Endodermal cell (in vitro differentiated cells): Measurements from ENCODE around the gene SUPT3H. TPM values are rescaled to one million over a fixed set of nuclear protein-coding genes. Genes with fewer than 3 reads are reported as not detected.

Source experiments
- DNase-seq: peaks from one replicate; pipeline ENCODE4 v3.0.0-alpha.2; 2017
- H3K27ac ChIP-seq: 2 replicates; pipeline ENCODE4 v1.5.1; 2013; ENCODE audit warnings: mild to moderate bottlenecking, low read depth, low read length, moderate library complexity
- H3K27me3 ChIP-seq: 2 replicates; pipeline ENCODE4 v1.6.1; 2013; ENCODE audit warnings: mild to moderate bottlenecking, low read length, moderate library complexity; ENCODE audit not compliant: insufficient read depth, control insufficient read depth, poor library complexity, severe bottlenecking
- H3K36me3 ChIP-seq: 2 replicates; pipeline ENCODE4 v1.7.0; 2013; ENCODE audit warnings: mild to moderate bottlenecking, low read length, moderate library complexity; ENCODE audit not compliant: control insufficient read depth, insufficient read depth
- H3K4me1 ChIP-seq: one replicate; pipeline ENCODE4 v1.7.0; 2013; ENCODE audit warnings: low read length; ENCODE audit not compliant: control insufficient read depth, insufficient read depth
- H3K4me3 ChIP-seq: 2 replicates; pipeline ENCODE4 v1.5.1; 2013; ENCODE audit warnings: mild to moderate bottlenecking, low read length, moderate library complexity
- H3K9ac ChIP-seq: 2 replicates; pipeline ENCODE4 v1.6.1; 2013; ENCODE audit warnings: mild to moderate bottlenecking, low read length, moderate library complexity; ENCODE audit not compliant: poor library complexity, severe bottlenecking; ENCODE audit errors: extremely low read depth
- H3K9me3 ChIP-seq: 2 replicates; pipeline ENCODE4 v1.6.1; 2013; ENCODE audit warnings: mild to moderate bottlenecking, low read length, moderate library complexity; ENCODE audit not compliant: control insufficient read depth
- H3K27ac Mint-ChIP-seq: 2 replicates; pipeline ENCODE4 v1.8.0; 2020; ENCODE audit warnings: mixed read lengths
- H3K27me3 Mint-ChIP-seq: 2 replicates; pipeline ENCODE4 v1.8.0; 2021; ENCODE audit warnings: mild to moderate bottlenecking, mixed read lengths; ENCODE audit not compliant: insufficient read depth
- H3K36me3 Mint-ChIP-seq: 2 replicates; pipeline ENCODE4 v1.8.0; 2020; ENCODE audit warnings: low read depth, mixed read lengths
- H3K4me1 Mint-ChIP-seq: 2 replicates; pipeline ENCODE4 v1.8.0; 2020; ENCODE audit warnings: mixed read lengths
- H3K4me3 Mint-ChIP-seq: 2 replicates; pipeline ENCODE4 v1.8.0; 2020; ENCODE audit warnings: mild to moderate bottlenecking, moderate library complexity, mixed read lengths
- H3K9me3 Mint-ChIP-seq: 2 replicates; pipeline ENCODE4 v1.8.0; 2020; ENCODE audit warnings: mild to moderate bottlenecking, mixed read lengths
- WGBS, 2 experiments: methylation state at CpG; one replicate each; pipeline versions ENCODE4 v1.1.5 to v1.1.7; 2013; ENCODE audit warnings: missing lambda C conversion rate in 2 of 2, mixed read lengths in 1 of 2; ENCODE audit not compliant: insufficient coverage in 1 of 2, insufficient read length in 1 of 2; 5-methylcytosine and 5-hydroxymethylcytosine counted together
- total RNA-seq, 2 donors: library from RNA; stranded (reverse); fragmentation: NEBNext Ultra II Directional in 1 of 2; extraction: Animal tissue kit (Norgen Biotek cat#: 25700) in 1 of 2; gene quantifications; 2 replicates in 1 of 2; 3 replicates in 1 of 2; pipeline ENCODE4 v1.2.1, GENCODE V29; 2021
- TF ChIP-seq, protein P1 (sequence below): fragments of 200-600 bp; sonication (generic); conservative IDR thresholded peaks from 2 replicates; pipeline ENCODE4 v1.5.0; 2021; ENCODE audit warnings: antibody characterized with exemption, mild to moderate bottlenecking

SUPT3H gene
- total RNA-seq, 2 donors from 2014 or later = 32.4 to 34.7 TPM

DNA sequence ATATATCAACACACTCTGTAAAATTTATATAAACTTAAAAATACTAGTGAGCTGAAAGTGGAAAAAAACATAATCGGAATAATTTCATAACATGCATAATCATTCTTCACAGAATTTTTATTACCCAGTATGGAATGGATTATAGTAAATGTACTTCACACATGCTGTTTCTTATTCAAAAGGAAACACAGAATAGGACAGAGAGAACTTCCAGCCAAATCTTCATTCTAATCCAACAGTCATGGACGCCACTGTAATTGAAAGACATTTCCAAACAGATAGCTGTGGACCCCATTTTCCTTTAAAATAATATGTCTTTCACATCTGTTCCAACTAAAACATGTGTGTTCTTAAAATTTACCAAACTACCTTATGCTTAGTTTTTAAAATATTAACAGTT lies 176.2 kb downstream of the SUPT3H start:
- TF ChIP-seq, protein P1, sequence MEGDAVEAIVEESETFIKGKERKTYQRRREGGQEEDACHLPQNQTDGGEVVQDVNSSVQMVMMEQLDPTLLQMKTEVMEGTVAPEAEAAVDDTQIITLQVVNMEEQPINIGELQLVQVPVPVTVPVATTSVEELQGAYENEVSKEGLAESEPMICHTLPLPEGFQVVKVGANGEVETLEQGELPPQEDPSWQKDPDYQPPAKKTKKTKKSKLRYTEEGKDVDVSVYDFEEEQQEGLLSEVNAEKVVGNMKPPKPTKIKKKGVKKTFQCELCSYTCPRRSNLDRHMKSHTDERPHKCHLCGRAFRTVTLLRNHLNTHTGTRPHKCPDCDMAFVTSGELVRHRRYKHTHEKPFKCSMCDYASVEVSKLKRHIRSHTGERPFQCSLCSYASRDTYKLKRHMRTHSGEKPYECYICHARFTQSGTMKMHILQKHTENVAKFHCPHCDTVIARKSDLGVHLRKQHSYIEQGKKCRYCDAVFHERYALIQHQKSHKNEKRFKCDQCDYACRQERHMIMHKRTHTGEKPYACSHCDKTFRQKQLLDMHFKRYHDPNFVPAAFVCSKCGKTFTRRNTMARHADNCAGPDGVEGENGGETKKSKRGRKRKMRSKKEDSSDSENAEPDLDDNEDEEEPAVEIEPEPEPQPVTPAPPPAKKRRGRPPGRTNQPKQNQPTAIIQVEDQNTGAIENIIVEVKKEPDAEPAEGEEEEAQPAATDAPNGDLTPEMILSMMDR = no peak
- H3K9ac ChIP-seq = no peak overlapping the region
- H3K36me3 Mint-ChIP-seq = no peaks in the 10 kb centered on the region
- no peaks in the 10 kb centered on the region for H3K27me3 ChIP-seq
- 71 to 95% methylated on average over 1 of the region's 2 CpGs for WGBS, 2 experiments
- no peak overlapping the region for H3K27ac ChIP-seq
- peaks cover 2% of the 10 kb centered on the region for H3K4me1 Mint-ChIP-seq
- H3K4me1 ChIP-seq = no peaks in the 10 kb centered on the region
- no peak overlapping the region for H3K4me3 Mint-ChIP-seq
- H3K27ac Mint-ChIP-seq = no peak overlapping the region
- no peaks in the 10 kb centered on the region for H3K36me3 ChIP-seq
- no peaks in the 10 kb centered on the region for H3K27me3 Mint-ChIP-seq
- H3K4me3 ChIP-seq = no peak overlapping the region
- no peak for DNase-seq
- no peaks in the 10 kb centered on the region for H3K9me3 Mint-ChIP-seq
- no peaks in the 10 kb centered on the region for H3K9me3 ChIP-seq

- Mint-ChIP-seq H3K27ac (no peak overlapping the region), H3K4me3 (no peak overlapping the region), H3K4me1 (peaks cover 2% of the 10 kb centered on the region), H3K27me3 (no peaks in the 10 kb centered on the region), H3K9me3 (no peaks in the 10 kb centered on the region), H3K36me3 (no peaks in the 10 kb centered on the region)
- no peaks in the 10 kb centered on the region for H3K27me3 ChIP-seq
- no peaks in the 10 kb centered on the region for H3K36me3 ChIP-seq
- no peak overlapping the region for H3K4me3 ChIP-seq
- H3K9ac ChIP-seq = no peak overlapping the region
- H3K27ac ChIP-seq = no peak overlapping the region
- no peaks in the 10 kb centered on the region for H3K9me3 ChIP-seq
- no peak for DNase-seq
- TF ChIP-seq, protein P1 = no peak
- no peaks in the 10 kb centered on the region for H3K4me1 ChIP-seq
Measured at GRCh38 chr6:45200510-45200909, 177.2 kb downstream of the SUPT3H start.

DNA sequence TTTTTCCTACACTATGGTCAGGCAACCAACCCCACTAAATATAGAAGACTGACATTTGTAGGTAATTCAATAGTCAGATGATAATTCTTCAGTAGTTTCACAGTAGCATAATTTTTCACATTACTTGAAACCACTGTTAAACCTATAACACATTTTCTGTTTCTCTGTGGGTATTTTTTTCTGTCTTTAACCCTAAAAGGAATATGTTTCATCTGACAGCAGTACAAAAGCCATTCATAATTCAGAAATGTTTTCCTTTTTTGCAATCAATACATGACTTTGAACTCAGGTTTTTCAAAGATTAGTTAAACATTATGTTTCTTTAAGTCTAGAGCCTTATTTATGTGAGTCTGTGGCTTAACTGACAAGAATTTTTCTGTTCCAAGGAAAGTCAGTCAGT lies 178.2 kb downstream of the SUPT3H start:
- H3K27ac ChIP-seq = no peak overlapping the region
- H3K27me3 ChIP-seq = no peaks in the 10 kb centered on the region
- no peaks in the 10 kb centered on the region for H3K27me3 Mint-ChIP-seq
- no peak overlapping the region for H3K4me3 ChIP-seq
- no peaks in the 10 kb centered on the region for H3K36me3 ChIP-seq
- H3K4me1 Mint-ChIP-seq = peaks cover 2% of the 10 kb centered on the region
- TF ChIP-seq, protein P1 = no peak
- H3K9me3 Mint-ChIP-seq = no peaks in the 10 kb centered on the region
- no peaks in the 10 kb centered on the region for H3K9me3 ChIP-seq
- DNase-seq = no peak
- no peak overlapping the region for H3K4me3 Mint-ChIP-seq
- no peaks in the 10 kb centered on the region for H3K36me3 Mint-ChIP-seq
- H3K4me1 ChIP-seq = no peaks in the 10 kb centered on the region
- no peak overlapping the region for H3K27ac Mint-ChIP-seq
- no peak overlapping the region for H3K9ac ChIP-seq
